Calu3 (cell line): ENCODE measurements around the gene GAPVD1. TPM values are rescaled to one million over a fixed set of nuclear protein-coding genes. Genes with fewer than 3 reads are reported as not detected.

Source experiments
- BruUV-seq: library from RNA; stranded (reverse); fragments of 400-500 nt; replicated peaks from 2 replicates; lab custom pipeline; 2021; lab: Mats Ljungman, UMichigan
- CTCF ChIA-PET: fragments of 300-600 bp; sonication (Branson Sonifier 250); formaldehyde crosslinking; loops from one replicate; lab custom pipeline; 2022; ENCODE audit warnings: antibody characterized with exemption; lab: Charles Lee
- DNase-seq: peaks from one replicate; pipeline ENCODE4 v3.0.0; 2022
- H3K27ac Mint-ChIP-seq: one replicate; pipeline ENCODE4 v1.8.0; 2022; ENCODE audit warnings: mixed read lengths; ENCODE audit not compliant: unreplicated experiment
- H3K27me3 Mint-ChIP-seq: one replicate; pipeline ENCODE4 v1.8.0; 2022; ENCODE audit warnings: mixed read lengths; ENCODE audit not compliant: unreplicated experiment
- H3K36me3 Mint-ChIP-seq: one replicate; pipeline ENCODE4 v1.8.0; 2022; ENCODE audit warnings: mild to moderate bottlenecking, moderate library complexity, mixed read lengths; ENCODE audit not compliant: insufficient read depth, unreplicated experiment
- H3K4me1 Mint-ChIP-seq: one replicate; pipeline ENCODE4 v1.8.0; 2022; ENCODE audit warnings: mild to moderate bottlenecking, low read depth, mixed read lengths; ENCODE audit not compliant: unreplicated experiment
- H3K4me3 Mint-ChIP-seq: one replicate; pipeline ENCODE4 v1.8.0; 2022; ENCODE audit warnings: mild to moderate bottlenecking, low read depth, moderate library complexity, mixed read lengths; ENCODE audit not compliant: unreplicated experiment
- H3K9me3 Mint-ChIP-seq: one replicate; pipeline ENCODE4 v1.8.0; 2022; ENCODE audit warnings: low read depth, mixed read lengths; ENCODE audit not compliant: unreplicated experiment
- CTCF ChIP-seq: fragments of 200-600 bp; IDR thresholded peaks from one replicate; pipeline ENCODE4 v1.8.0; 2022; ENCODE audit warnings: antibody characterized with exemption; ENCODE audit not compliant: unreplicated experiment
- intact Hi-C: fragments of 100-400 bp; cut with micrococcal nuclease; formaldehyde crosslinking; loops from one replicate; pipeline ENCODE4 v1.10.0; 2022; ENCODE audit not compliant: unreplicated experiment
- total RNA-seq: library from RNA; stranded (reverse); gene quantifications from 2 replicates; pipeline ENCODE4 v1.2.3, GENCODE V29; 2022

Gene GAPVD1
- total RNA-seq, 1 experiment from 2014 or later: 32.6 TPM

- CTCF ChIA-PET: no interaction called here
Measured at GRCh38 chr9:125413579-125413978, 152.0 kb downstream of the GAPVD1 start.

GRCh38 chr9:125415583-125416460, 154.2 kb downstream of the GAPVD1 start:
- intact Hi-C loops: no loop called here
- Mint-ChIP-seq H3K9me3 (no peaks in the 10 kb centered on the region), H3K27me3 (peaks cover 13% of the 10 kb centered on the region), H3K4me3 (no peak overlapping the region), H3K27ac (no peak overlapping the region), H3K4me1 (no peaks in the 10 kb centered on the region), H3K36me3 (peaks cover 6% of the 10 kb centered on the region)
- TF ChIP-seq CTCF: no peak
- BruUV-seq: no TSS peak
- no peak for DNase-seq
- CTCF ChIA-PET: interaction anchor here (1.1 kb wide), 1 partner anchor 160 kb away, joined by 4 read pairs; no protein-coding TSS in a partner anchor

More at GRCh38 chr9:125413579-125413978, 152.0 kb downstream of the GAPVD1 start:
- no peak for DNase-seq
- no peak for TF ChIP-seq CTCF
- Mint-ChIP-seq H3K9me3 (peaks cover 5% of the 10 kb centered on the region), H3K36me3 (peaks cover 12% of the 10 kb centered on the region), H3K27me3 (peaks cover 32% of the 10 kb centered on the region), H3K27ac (no peak overlapping the region), H3K4me1 (peaks cover 12% of the 10 kb centered on the region), H3K4me3 (no peak overlapping the region)
- no TSS peak for BruUV-seq
- intact Hi-C loops: no loop called here

- H3K27ac Mint-ChIP-seq: no peak overlapping the region
- peaks cover 6% of the 10 kb centered on the region for H3K27me3 Mint-ChIP-seq
- TF ChIP-seq CTCF: no peak
- no peaks in the 10 kb centered on the region for H3K9me3 Mint-ChIP-seq
- H3K4me1 Mint-ChIP-seq: no peaks in the 10 kb centered on the region
- intact Hi-C loops: no loop called here
- CTCF ChIA-PET: interaction anchor here (1.1 kb wide), 1 partner anchor 161 kb away, joined by 4 read pairs; no protein-coding TSS in a partner anchor
- no peak for DNase-seq
- H3K4me3 Mint-ChIP-seq: no peak overlapping the region
- no TSS peak for BruUV-seq
- peaks cover under 1% of the 10 kb centered on the region for H3K36me3 Mint-ChIP-seq
Measured at GRCh38 chr9:125416517-125416916, 154.9 kb downstream of the GAPVD1 start.

Other genes starting within 250 kb of the GAPVD1 start
- 6.4 and 7.0 TPM in 2 replicates for gene SCAI, start 118.3 kb upstream of the GAPVD1 start, total RNA-seq
- 22.7 and 24.7 TPM in 2 replicates for gene PPP6C, start 72.0 kb upstream of the GAPVD1 start, total RNA-seq
- gene RABEPK, start 61.3 kb upstream of the GAPVD1 start, total RNA-seq: 12.7 and 13.2 TPM in 2 replicates
- 256 and 259 TPM in 2 replicates for gene HSPA5, start 20.5 kb upstream of the GAPVD1 start, total RNA-seq